ENCODE data around the gene PRR35. TPM values are rescaled to one million over a fixed set of nuclear protein-coding genes. Genes with fewer than 3 reads are reported as not detected.

Gene PRR35
- total RNA-seq, 1 donor from 2014 or later, result 0.12 TPM

DNA sequence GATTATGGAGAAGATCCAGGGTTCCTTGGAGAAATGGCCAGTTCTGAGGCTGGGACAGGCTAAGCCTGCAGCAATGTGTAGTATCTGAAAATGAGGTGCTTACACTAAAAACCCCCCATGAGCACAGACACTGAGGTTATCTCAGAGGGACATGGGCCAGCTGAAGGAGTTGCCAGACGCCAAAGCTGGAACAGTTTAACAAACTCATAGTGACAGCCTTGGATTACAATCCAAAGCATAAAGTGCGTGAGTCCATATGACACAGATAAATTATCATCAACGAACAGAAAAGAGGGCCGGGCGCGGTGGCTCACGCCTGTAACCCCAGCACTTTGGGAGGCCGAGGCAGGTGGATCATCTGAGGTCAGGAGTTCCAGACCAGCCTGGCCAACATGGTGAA, 43.9 kb upstream of the PRR35 start:
- H3K36me3 Mint-ChIP-seq, result no peaks in the 10 kb centered on the region
- no peaks in the 10 kb centered on the region for H3K4me1 Mint-ChIP-seq (ENCODE audit: unreplicated experiment)
- H3K27me3 Mint-ChIP-seq, result no peaks in the 10 kb centered on the region
- TF ChIP-seq, protein P1, sequence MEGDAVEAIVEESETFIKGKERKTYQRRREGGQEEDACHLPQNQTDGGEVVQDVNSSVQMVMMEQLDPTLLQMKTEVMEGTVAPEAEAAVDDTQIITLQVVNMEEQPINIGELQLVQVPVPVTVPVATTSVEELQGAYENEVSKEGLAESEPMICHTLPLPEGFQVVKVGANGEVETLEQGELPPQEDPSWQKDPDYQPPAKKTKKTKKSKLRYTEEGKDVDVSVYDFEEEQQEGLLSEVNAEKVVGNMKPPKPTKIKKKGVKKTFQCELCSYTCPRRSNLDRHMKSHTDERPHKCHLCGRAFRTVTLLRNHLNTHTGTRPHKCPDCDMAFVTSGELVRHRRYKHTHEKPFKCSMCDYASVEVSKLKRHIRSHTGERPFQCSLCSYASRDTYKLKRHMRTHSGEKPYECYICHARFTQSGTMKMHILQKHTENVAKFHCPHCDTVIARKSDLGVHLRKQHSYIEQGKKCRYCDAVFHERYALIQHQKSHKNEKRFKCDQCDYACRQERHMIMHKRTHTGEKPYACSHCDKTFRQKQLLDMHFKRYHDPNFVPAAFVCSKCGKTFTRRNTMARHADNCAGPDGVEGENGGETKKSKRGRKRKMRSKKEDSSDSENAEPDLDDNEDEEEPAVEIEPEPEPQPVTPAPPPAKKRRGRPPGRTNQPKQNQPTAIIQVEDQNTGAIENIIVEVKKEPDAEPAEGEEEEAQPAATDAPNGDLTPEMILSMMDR (conservative IDR thresholded peaks at IDR 0.05), result no peak
- DNase-seq (ENCODE audit: extremely low spot score, unreplicated experiment), result no peak
- H3K4me3 Mint-ChIP-seq, result no peak overlapping the region
- no peaks in the 10 kb centered on the region for H3K9me3 Mint-ChIP-seq
- no peak overlapping the region for H3K27ac Mint-ChIP-seq

DNA sequence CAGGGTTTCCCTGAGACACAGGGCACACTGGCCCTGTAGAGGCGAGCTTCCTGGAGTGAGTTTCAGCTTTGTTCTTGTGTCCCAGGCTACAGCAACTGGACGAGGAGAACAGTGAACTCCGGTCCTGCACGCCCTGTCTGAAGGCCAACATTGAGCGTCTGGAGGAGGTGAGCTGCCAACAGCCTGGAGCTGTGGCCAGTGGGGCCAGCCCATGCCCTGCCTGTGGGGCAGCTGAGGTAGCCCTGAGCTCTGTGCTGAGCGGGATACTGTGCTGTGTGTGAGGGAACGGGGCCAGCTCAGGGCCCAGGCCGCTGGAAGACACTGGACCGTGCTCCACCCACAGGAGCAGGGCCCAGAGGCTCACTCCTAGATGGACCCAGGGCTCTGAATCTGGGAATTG, 41.3 kb upstream of the PRR35 start:
- no peak overlapping the region for H3K4me3 Mint-ChIP-seq
- H3K27me3 Mint-ChIP-seq, result no peaks in the 10 kb centered on the region
- H3K36me3 Mint-ChIP-seq, result no peaks in the 10 kb centered on the region
- H3K9me3 Mint-ChIP-seq, result no peaks in the 10 kb centered on the region
- no peak overlapping the region for H3K27ac Mint-ChIP-seq
- no peaks in the 10 kb centered on the region for H3K4me1 Mint-ChIP-seq (ENCODE audit: unreplicated experiment)
- TF ChIP-seq, protein P1 (conservative IDR thresholded peaks at IDR 0.05), result no peak
- no peak for DNase-seq (ENCODE audit: extremely low spot score, unreplicated experiment)

DNA sequence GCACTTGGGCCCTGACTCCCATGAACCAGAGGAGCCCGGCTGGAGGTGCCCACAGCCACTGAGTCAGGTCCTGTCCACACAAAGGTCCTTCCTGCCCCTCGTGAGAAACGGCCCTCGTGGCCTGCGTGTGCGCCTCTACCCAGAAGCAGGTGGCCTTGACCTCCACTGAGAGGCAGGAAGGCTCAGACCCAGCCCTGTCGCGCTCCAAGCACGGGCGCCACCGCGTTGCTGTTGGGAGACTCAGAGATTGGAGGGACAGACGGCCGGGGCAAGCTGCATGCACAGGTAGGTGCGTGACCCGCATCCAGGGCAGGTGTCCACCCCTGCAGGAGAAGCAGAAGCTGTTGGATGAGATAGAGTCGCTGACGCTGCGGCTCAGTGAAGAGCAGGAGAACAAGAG, 40.8 kb upstream of the PRR35 start:
- no peaks in the 10 kb centered on the region for H3K27me3 Mint-ChIP-seq
- no peak overlapping the region for H3K27ac Mint-ChIP-seq
- H3K4me3 Mint-ChIP-seq, result no peak overlapping the region
- TF ChIP-seq, protein P1 (conservative IDR thresholded peaks at IDR 0.05), result no peak
- no peaks in the 10 kb centered on the region for H3K9me3 Mint-ChIP-seq
- DNase-seq (ENCODE audit: extremely low spot score, unreplicated experiment), result no peak
- H3K4me1 Mint-ChIP-seq (ENCODE audit: unreplicated experiment), result no peaks in the 10 kb centered on the region
- no peaks in the 10 kb centered on the region for H3K36me3 Mint-ChIP-seq

DNA sequence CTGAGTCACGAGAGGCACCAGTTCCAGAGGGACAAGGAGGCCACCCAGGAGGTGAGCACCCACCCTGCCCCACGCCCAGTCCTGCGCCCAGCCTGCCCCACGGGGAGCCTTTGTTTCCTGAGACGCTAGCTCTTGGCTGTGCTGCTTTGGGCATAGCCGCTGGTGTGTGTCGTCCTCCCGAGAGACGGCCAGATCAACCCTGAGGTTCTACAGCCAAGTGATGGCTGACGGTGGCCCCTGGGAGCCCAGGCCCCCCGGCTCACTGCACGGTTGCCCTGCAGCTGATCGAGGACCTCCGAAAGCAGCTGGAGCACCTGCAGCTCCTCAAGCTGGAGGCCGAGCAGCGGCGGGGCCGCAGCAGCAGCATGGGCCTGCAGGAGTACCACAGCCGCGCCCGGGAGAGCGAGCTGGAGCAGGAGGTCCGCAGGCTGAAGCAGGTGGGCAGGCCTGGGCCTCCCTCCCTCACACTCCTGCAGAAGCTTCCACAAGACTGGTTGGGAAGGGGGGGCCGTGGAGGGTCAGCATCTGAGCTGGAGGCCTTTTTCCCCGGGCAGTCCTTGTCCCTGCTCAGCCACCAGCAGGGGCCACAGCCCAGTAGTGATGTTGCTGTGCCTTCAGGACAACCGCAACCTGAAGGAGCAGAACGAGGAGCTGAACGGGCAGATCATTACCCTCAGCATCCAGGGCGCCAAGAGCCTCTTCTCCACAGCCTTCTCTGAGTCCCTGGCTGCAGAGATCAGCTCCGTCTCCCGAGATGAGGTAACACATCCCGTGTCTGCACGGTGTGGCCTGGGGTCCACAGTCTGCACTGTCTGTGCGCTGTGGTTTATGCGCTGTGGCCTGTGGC, 40.1 kb upstream of the PRR35 start:
- Mint-ChIP-seq H3K4me1 (ENCODE audit: unreplicated experiment) (no peaks in the 10 kb centered on the region), H3K36me3 (no peaks in the 10 kb centered on the region), H3K4me3 (no peak overlapping the region), H3K27me3 (no peaks in the 10 kb centered on the region), H3K9me3 (no peaks in the 10 kb centered on the region), H3K27ac (no peak overlapping the region)
- TF ChIP-seq, protein P1 (conservative IDR thresholded peaks at IDR 0.05), result no peak
- no peak for DNase-seq (ENCODE audit: extremely low spot score, unreplicated experiment)

DNA sequence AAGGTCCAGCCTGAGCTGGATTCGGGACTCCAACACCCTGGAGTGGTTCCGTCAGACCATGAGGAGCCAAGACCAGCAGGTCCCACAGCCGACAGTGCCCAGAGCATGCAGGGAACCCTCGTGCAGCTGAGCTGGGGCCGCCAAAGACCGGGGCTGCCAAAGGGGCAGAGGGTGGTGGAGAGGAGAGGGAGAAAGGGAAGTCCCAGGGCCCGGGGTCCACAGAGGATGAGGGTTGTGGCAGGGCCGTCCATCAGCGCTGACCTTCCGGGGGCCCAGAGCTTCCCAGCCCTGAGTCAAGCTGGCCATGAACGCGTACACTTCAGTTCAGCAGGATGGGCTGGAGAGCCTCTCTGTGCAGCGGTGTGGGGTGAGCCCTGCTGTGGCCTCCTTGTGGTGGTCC, 39.3 kb upstream of the PRR35 start:
- Mint-ChIP-seq H3K27ac (no peak overlapping the region), H3K27me3 (no peaks in the 10 kb centered on the region), H3K4me1 (ENCODE audit: unreplicated experiment) (no peaks in the 10 kb centered on the region), H3K9me3 (no peaks in the 10 kb centered on the region), H3K4me3 (no peak overlapping the region), H3K36me3 (no peaks in the 10 kb centered on the region)
- DNase-seq (ENCODE audit: extremely low spot score, unreplicated experiment), result no peak
- TF ChIP-seq, protein P1 (conservative IDR thresholded peaks at IDR 0.05), result no peak
